Ovary (tissue), 3 donors: Measurements from ENCODE around the gene SYNJ1.
"Not testable (repeated sequence)": the region's sequence is repeated elsewhere in the genome, so short reads cannot be mapped to it uniquely, and the experiment has no call there.

Experiments
- CTCF ChIP-seq, 3 donors: fragments of 450-650 bp in 2 of 3; fragments of 200-600 bp in 1 of 3; IDR thresholded peaks; one replicate each; pipeline versions ENCODE4 v1.5.1 to v1.8.0; 2016 to 2022; ENCODE audit warnings: antibody characterized with exemption in 3 of 3, mild to moderate bottlenecking in 1 of 3
- POLR2A ChIP-seq: fragments of 450-650 bp; IDR thresholded peaks from one replicate; pipeline ENCODE4 v1.6.1; 2017; ENCODE audit warnings: antibody characterized with exemption, mild to moderate bottlenecking, moderate library complexity
- donor health status: DM: no; HTN: no; CAD: no.

GRCh38 chr21:32610940-32611339 lies 116.9 kb downstream of the SYNJ1 start:
- not testable (repeated sequence) for TF ChIP-seq POLR2A; CTCF (IDR thresholded peaks at IDR 0.05)
